CD14-positive monocyte (primary cell): Measurements from ENCODE around the gene VAT1. TPM values are rescaled to one million over a fixed set of nuclear protein-coding genes. Genes with fewer than 3 reads are reported as not detected.

Source experiments
- DNase-seq, 3 donors: peaks; one replicate each; pipeline ENCODE4 v3.0.0-alpha.2; 2011 to 2022
- H2AFZ ChIP-seq: 2 replicates; pipeline ENCODE4 v1.6.0; 2012; ENCODE audit warnings: mild to moderate bottlenecking, low read depth, low read length, inconsistent platforms; ENCODE audit not compliant: insufficient read depth, poor library complexity, severe bottlenecking
- H3K27ac ChIP-seq, 2 donors: 1 replicate in 1 of 2; 2 replicates in 1 of 2; pipeline ENCODE4 v1.5.1; 2012 to 2013; ENCODE audit warnings: low read length in 2 of 2, control low read depth in 1 of 2, inconsistent platforms in 1 of 2, low read depth in 1 of 2, mild to moderate bottlenecking in 1 of 2
- H3K27me3 ChIP-seq, 2 donors: one replicate each; pipeline versions ENCODE4 v1.6.0 to v1.6.1; 2011 to 2013; ENCODE audit warnings: low read length in 2 of 2; ENCODE audit not compliant: control insufficient read depth in 2 of 2, insufficient read depth in 2 of 2
- H3K36me3 ChIP-seq, 2 donors: replicated peaks in 1 of 2; 1 replicate in 1 of 2; 2 replicates in 1 of 2; pipeline versions ENCODE4 v1.5.1 to v1.6.1; 2012 to 2013; ENCODE audit warnings: low read length in 2 of 2, control low read depth in 1 of 2, inconsistent platforms in 1 of 2, mild to moderate bottlenecking in 1 of 2; ENCODE audit not compliant: insufficient read depth in 2 of 2, control insufficient read depth in 1 of 2
- H3K4me1 ChIP-seq, 2 donors: 1 replicate in 1 of 2; 2 replicates in 1 of 2; pipeline versions ENCODE4 v1.5.1 to v1.6.1; 2012 to 2013; ENCODE audit warnings: low read length in 2 of 2, control low read depth in 1 of 2, inconsistent platforms in 1 of 2, mild to moderate bottlenecking in 1 of 2, moderate library complexity in 1 of 2; ENCODE audit not compliant: insufficient read depth in 2 of 2, control insufficient read depth in 1 of 2
- H3K4me2 ChIP-seq: replicated peaks from 2 replicates; pipeline ENCODE3; 2012; ENCODE audit warnings: low read length, moderate library complexity, mild to moderate bottlenecking; ENCODE audit not compliant: poor library complexity, severe bottlenecking; ENCODE audit errors: extremely low read depth
- H3K4me3 ChIP-seq, 3 experiments: fragments of 200-600 bp in 1 of 3; sonication (generic) in 1 of 3; replicated peaks in 1 of 3; 1 replicate in 2 of 3; 2 replicates in 1 of 3; pipeline ENCODE4 v1.5.1; 2011 to 2013; ENCODE audit warnings: low read length in 3 of 3, mild to moderate bottlenecking in 3 of 3, control low read depth in 2 of 3, low read depth in 2 of 3, inconsistent platforms in 1 of 3, moderate library complexity in 1 of 3
- H3K79me2 ChIP-seq: 2 replicates; pipeline ENCODE4 v1.6.0; 2012; ENCODE audit warnings: mild to moderate bottlenecking, control low read depth, inconsistent platforms, low read length, moderate library complexity; ENCODE audit not compliant: insufficient read depth
- H3K9ac ChIP-seq: 2 replicates; pipeline ENCODE4 v1.6.0; 2017; ENCODE audit warnings: low read length, mild to moderate bottlenecking; ENCODE audit not compliant: insufficient read depth, poor library complexity, severe bottlenecking
- H3K9me3 ChIP-seq, 2 donors: replicated peaks in 1 of 2; 1 replicate in 1 of 2; 2 replicates in 1 of 2; pipeline versions ENCODE4 v1.5.1 to v1.6.1; 2012 to 2013; ENCODE audit warnings: low read length in 2 of 2, control low read depth in 1 of 2; ENCODE audit not compliant: control insufficient read depth in 1 of 2, insufficient read depth in 1 of 2
- H4K20me1 ChIP-seq: 2 replicates; pipeline ENCODE4 v1.6.0; 2012; ENCODE audit warnings: mild to moderate bottlenecking, low read length, control low read depth, moderate library complexity; ENCODE audit not compliant: insufficient read depth
- H3K27ac Mint-ChIP-seq, 7 donors: one replicate each; pipeline ENCODE4 v1.8.0; 2020; ENCODE audit warnings: mild to moderate bottlenecking in 7 of 7, mixed read lengths in 7 of 7, moderate library complexity in 6 of 7, inconsistent platforms in 2 of 7
- H3K27me3 Mint-ChIP-seq, 3 donors: one replicate each; pipeline ENCODE4 v1.8.0; 2021 to 2022; ENCODE audit warnings: low read depth in 3 of 3, mild to moderate bottlenecking in 3 of 3, mixed read lengths in 3 of 3, moderate library complexity in 3 of 3, inconsistent platforms in 1 of 3
- H3K36me3 Mint-ChIP-seq, 2 donors: one replicate each; pipeline ENCODE4 v1.8.0; 2020; ENCODE audit warnings: mixed read lengths in 2 of 2, inconsistent platforms in 1 of 2, mild to moderate bottlenecking in 1 of 2
- H3K4me1 Mint-ChIP-seq: one replicate; pipeline ENCODE4 v1.8.0; 2020; ENCODE audit warnings: mild to moderate bottlenecking, mixed read lengths
- H3K4me3 Mint-ChIP-seq, 2 donors: one replicate each; pipeline ENCODE4 v1.8.0; 2020; ENCODE audit warnings: mild to moderate bottlenecking in 2 of 2, mixed read lengths in 2 of 2, moderate library complexity in 1 of 2
- H3K9me3 Mint-ChIP-seq, 7 donors: one replicate each; pipeline ENCODE4 v1.8.0; 2020 to 2022; ENCODE audit warnings: mixed read lengths in 7 of 7, mild to moderate bottlenecking in 6 of 7, moderate library complexity in 6 of 7, inconsistent platforms in 2 of 7
- CTCF ChIP-seq: fragments of 200-600 bp; IDR thresholded peaks from one replicate; pipeline ENCODE4 v1.8.0; 2022; ENCODE audit warnings: antibody characterized with exemption, mild to moderate bottlenecking
- WGBS: methylation state at CpG from one replicate; pipeline ENCODE4 v1.1.5; 2013; ENCODE audit warnings: missing lambda C conversion rate; ENCODE audit not compliant: insufficient coverage; 5-methylcytosine and 5-hydroxymethylcytosine counted together
- intact Hi-C, 2 donors: fragments of 100-400 bp; cut with micrococcal nuclease; formaldehyde crosslinking; loops; one replicate each; pipeline versions ENCODE4 v1.15.0 to v1.15.1; 2023
- polyA plus RNA-seq, 3 donors: library from polyadenylated mRNA; depleted of rRNA in 1 of 3; unstranded in 2 of 3; stranded (reverse) in 1 of 3; fragments of 300-500 nt in 2 of 3; fragments of >200 nt in 1 of 3; fragmentation: Illumina TruSeq in 2 of 3; gene quantifications; 1 replicate in 2 of 3; 2 replicates in 1 of 3; pipeline ENCODE4 v1.2.3, GENCODE V29; 2012 to 2021

VAT1 gene
- polyA plus RNA-seq, 3 donors = 12.7 to 39.5 (median 38.0) TPM

- H3K36me3 Mint-ChIP-seq = no peaks in the 10 kb centered on the region
- TF ChIP-seq CTCF = no peak
- Histone ChIP-seq H3K27ac (no peak overlapping the region), H4K20me1 (no peaks in the 10 kb centered on the region), H3K4me2 (no peak overlapping the region), H3K4me1 (peaks cover 0 to 10% of the 10 kb centered on the region in 2 donors), H2AFZ (no peak overlapping the region), H3K27me3 (no peaks in the 10 kb centered on the region), H3K79me2 (no peaks in the 10 kb centered on the region), H3K9ac (no peak overlapping the region), H3K4me3 (no peak overlapping the region), H3K9me3 (no peaks in the 10 kb centered on the region), H3K36me3 (no peaks in the 10 kb centered on the region)
- DNase-seq = no peak
- H3K9me3 Mint-ChIP-seq = no peaks in the 10 kb centered on the region
- H3K4me1 Mint-ChIP-seq = peaks cover 14% of the 10 kb centered on the region
- peaks cover 0 to 5% (median 2%) of the 10 kb centered on the region in 3 donors for H3K27me3 Mint-ChIP-seq
- intact Hi-C loops = no loop called here
- no CpG with 5 or more reads among the region's 3 CpGs for WGBS
- peak overlapping the region in 1 of 7 donors; percentile 41 for H3K27ac Mint-ChIP-seq
- H3K4me3 Mint-ChIP-seq = no peak overlapping the region
Measured at GRCh38 chr17:43031666-43032065, 9.5 kb upstream of the VAT1 start.

GRCh38 chr17:43030137-43030767 is 8.1 kb upstream of the VAT1 start:
- intact Hi-C loops = no loop called here
- Mint-ChIP-seq H3K36me3 (peaks cover 0 to 3% of the 10 kb centered on the region in 2 donors), H3K27me3 (peaks cover 3 to 15% (median 8%) of the 10 kb centered on the region in 3 donors), H3K4me3 (no peak overlapping the region), H3K27ac (peak overlapping the region in 4 of 7 donors; percentile 7 to 72 (median 31)), H3K9me3 (peaks cover 0 to 2% (median 0%) of the 10 kb centered on the region in 7 donors), H3K4me1 (peaks cover 17% of the 10 kb centered on the region)
- Histone ChIP-seq H3K4me1 (peaks cover 0 to 10% of the 10 kb centered on the region in 2 donors), H3K27me3 (peaks cover 0 to 9% of the 10 kb centered on the region in 2 donors), H2AFZ (no peak overlapping the region), H3K9me3 (no peaks in the 10 kb centered on the region), H3K27ac (no peak overlapping the region), H3K4me3 (no peak overlapping the region), H4K20me1 (no peaks in the 10 kb centered on the region), H3K79me2 (no peaks in the 10 kb centered on the region), H3K4me2 (no peak overlapping the region), H3K36me3 (no peaks in the 10 kb centered on the region), H3K9ac (no peak overlapping the region)
- no peak for TF ChIP-seq CTCF
- DNase-seq = no peak
- WGBS = 92% methylated on average over 4 of the region's 6 CpGs
